ENCODE measurements around the gene TNFRSF8. TPM values are rescaled to one million over a fixed set of nuclear protein-coding genes. Genes with fewer than 3 reads are reported as not detected.

TNFRSF8 gene
- total RNA-seq, result not detected in 2 replicates

GRCh38 chr1:12063141-12064072 is at the start of gene TNFRSF8:
TSS of gene TNFRSF8 (plus strand) at chr1:12063303. CDS start at chr1:12063599, 296 bp downstream.

GRCh38 chr1:12166834-12167492 is 103.9 kb downstream of the TNFRSF8 start, which contains the start of gene TNFRSF1B:
TSS of gene TNFRSF1B (plus strand) at chr1:12166991. CDS start at chr1:12167092, 101 bp downstream.

Other genes with a start within 250 kb of the TNFRSF8 start
- gene NPPA, start 215.5 kb upstream of the TNFRSF8 start, total RNA-seq, result not detected in 2 replicates
- not detected in 2 replicates for gene NPPB, start 204.4 kb upstream of the TNFRSF8 start, total RNA-seq
- gene KIAA2013, start 136.9 kb upstream of the TNFRSF8 start, total RNA-seq, result 70.9 and 76.7 TPM in 2 replicates
- gene PLOD1, start 128.6 kb upstream of the TNFRSF8 start, total RNA-seq, result 165 and 172 TPM in 2 replicates
- 46.6 and 48.6 TPM in 2 replicates for gene MFN2, start 82.9 kb upstream of the TNFRSF8 start, total RNA-seq
- gene MIIP, start 43.8 kb upstream of the TNFRSF8 start, total RNA-seq, result 36.4 and 41.4 TPM in 2 replicates
- gene TNFRSF1B, start 103.7 kb downstream of the TNFRSF8 start, total RNA-seq, result 9.4 and 11.9 TPM in 2 replicates
- 11.3 and 11.4 TPM in 2 replicates for gene VPS13D, start 166.7 kb downstream of the TNFRSF8 start, total RNA-seq